Esophagus muscularis mucosa (tissue), 4 donors: ENCODE measurements around the gene SELENON. TPM values are rescaled to one million over a fixed set of nuclear protein-coding genes. Genes with fewer than 3 reads are reported as not detected.

Experiments used
- DNase-seq: peaks from one replicate; pipeline ENCODE4 v3.0.0-alpha.2; 2017; ENCODE audit errors: extremely low spot score
- H3K27ac ChIP-seq, 4 donors: fragments of 200-600 bp; sonication (generic); replicated peaks in 1 of 4; 1 replicate in 3 of 4; 2 replicates in 1 of 4; pipeline ENCODE4 v1.5.1; 2016 to 2019; ENCODE audit warnings: mild to moderate bottlenecking in 1 of 4
- H3K27me3 ChIP-seq, 4 donors: fragments of 200-600 bp; sonication (generic); one replicate each; pipeline versions ENCODE4 v1.5.1 to v1.6.0; 2016 to 2019
- H3K36me3 ChIP-seq, 4 donors: fragments of 200-600 bp; sonication (generic); one replicate each; pipeline ENCODE4 v1.5.1; 2016 to 2019
- H3K4me1 ChIP-seq, 4 donors: fragments of 200-600 bp; sonication (generic); one replicate each; pipeline ENCODE4 v1.5.1; 2016 to 2019
- H3K4me3 ChIP-seq, 4 donors: fragments of 200-600 bp; sonication (generic); 1 replicate in 2 of 4; 2 replicates in 2 of 4; pipeline ENCODE4 v1.5.1; 2016 to 2019; ENCODE audit warnings: mild to moderate bottlenecking in 4 of 4, moderate library complexity in 1 of 4
- H3K9me3 ChIP-seq, 4 donors: fragments of 200-600 bp; sonication (generic); 1 replicate in 3 of 4; 2 replicates in 1 of 4; pipeline ENCODE4 v1.5.1; 2016 to 2019
- EP300 ChIP-seq: sonication (generic); formaldehyde crosslinking; IDR thresholded peaks from one replicate; pipeline ENCODE4 v1.6.1; 2017; ENCODE audit warnings: antibody characterized with exemption
- POLR2A ChIP-seq: fragments of 450-650 bp; IDR thresholded peaks from one replicate; pipeline ENCODE4 v1.6.1; 2017; ENCODE audit warnings: antibody characterized with exemption, moderate library complexity, mild to moderate bottlenecking, low read depth
- POLR2AphosphoS5 ChIP-seq, 2 donors: sonication (generic); formaldehyde crosslinking; IDR thresholded peaks; one replicate each; pipeline ENCODE4 v1.6.1; 2017; ENCODE audit warnings: antibody characterized with exemption in 2 of 2
- WGBS: methylation state at CpG from one replicate; pipeline ENCODE4 v1.1.5; 2018; 5-methylcytosine and 5-hydroxymethylcytosine counted together
- intact Hi-C: fragments of 100-400 bp; cut with DNase I; formaldehyde crosslinking; loops from one replicate; pipeline ENCODE4 v1.15.1; 2023
- total RNA-seq, 4 donors: library from RNA; depleted of rRNA; stranded (reverse); fragments of >200 nt; gene quantifications; one replicate each; pipeline versions ENCODE4 v1.1.0 to v1.2.1, GENCODE V29; 2016
- TF ChIP-seq, protein P1 (sequence below), 3 experiments: fragments of 200-600 bp in 2 of 3; fragments of 450-650 bp in 1 of 3; sonication (generic) in 2 of 3; IDR thresholded peaks; one replicate each; pipeline ENCODE4 v1.5.1; 2017 to 2019; ENCODE audit warnings: antibody characterized with exemption in 3 of 3, mild to moderate bottlenecking in 2 of 3, moderate library complexity in 1 of 3

SELENON gene
- total RNA-seq, 4 donors from 2014 or later: 35.3 to 75.1 (median 50.5) TPM

- Histone ChIP-seq H3K36me3 (no peaks in the 10 kb centered on the region), H3K4me1 (peaks cover 0 to 4% (median 0%) of the 10 kb centered on the region in 4 donors), H3K4me3 (no peak overlapping the region), H3K9me3 (no peaks in the 10 kb centered on the region), H3K27ac (no peak overlapping the region), H3K27me3 (no peaks in the 10 kb centered on the region)
- TF ChIP-seq, protein P1, sequence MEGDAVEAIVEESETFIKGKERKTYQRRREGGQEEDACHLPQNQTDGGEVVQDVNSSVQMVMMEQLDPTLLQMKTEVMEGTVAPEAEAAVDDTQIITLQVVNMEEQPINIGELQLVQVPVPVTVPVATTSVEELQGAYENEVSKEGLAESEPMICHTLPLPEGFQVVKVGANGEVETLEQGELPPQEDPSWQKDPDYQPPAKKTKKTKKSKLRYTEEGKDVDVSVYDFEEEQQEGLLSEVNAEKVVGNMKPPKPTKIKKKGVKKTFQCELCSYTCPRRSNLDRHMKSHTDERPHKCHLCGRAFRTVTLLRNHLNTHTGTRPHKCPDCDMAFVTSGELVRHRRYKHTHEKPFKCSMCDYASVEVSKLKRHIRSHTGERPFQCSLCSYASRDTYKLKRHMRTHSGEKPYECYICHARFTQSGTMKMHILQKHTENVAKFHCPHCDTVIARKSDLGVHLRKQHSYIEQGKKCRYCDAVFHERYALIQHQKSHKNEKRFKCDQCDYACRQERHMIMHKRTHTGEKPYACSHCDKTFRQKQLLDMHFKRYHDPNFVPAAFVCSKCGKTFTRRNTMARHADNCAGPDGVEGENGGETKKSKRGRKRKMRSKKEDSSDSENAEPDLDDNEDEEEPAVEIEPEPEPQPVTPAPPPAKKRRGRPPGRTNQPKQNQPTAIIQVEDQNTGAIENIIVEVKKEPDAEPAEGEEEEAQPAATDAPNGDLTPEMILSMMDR (IDR thresholded peaks at IDR 0.05): no peak
- TF ChIP-seq POLR2A (no peak), POLR2AphosphoS5 (IDR thresholded peaks at IDR 0.05) (no peak), EP300 (no peak)
- WGBS: 91% methylated on average over 3 of the region's 3 CpGs
- DNase-seq: no peak
- intact Hi-C loops: no loop called here
These were observed 43.5 kb downstream of the SELENON start for GRCh38 chr1:25843483-25843882.

- 91% methylated on average over 3 of the region's 3 CpGs for WGBS
- Histone ChIP-seq H3K27ac (no peak overlapping the region), H3K9me3 (no peaks in the 10 kb centered on the region), H3K4me1 (peaks cover 0 to 4% (median 0%) of the 10 kb centered on the region in 4 donors), H3K27me3 (no peaks in the 10 kb centered on the region), H3K36me3 (no peaks in the 10 kb centered on the region), H3K4me3 (no peak overlapping the region)
- intact Hi-C loops: no loop called here
- no peak for DNase-seq
- no peak for TF ChIP-seq POLR2A
- TF ChIP-seq EP300: no peak
- no peak for TF ChIP-seq POLR2AphosphoS5 (IDR thresholded peaks at IDR 0.05)
- TF ChIP-seq, protein P1 (IDR thresholded peaks at IDR 0.05): no peak
These were observed 44.7 kb downstream of the SELENON start for GRCh38 chr1:25844536-25845337.

DNA sequence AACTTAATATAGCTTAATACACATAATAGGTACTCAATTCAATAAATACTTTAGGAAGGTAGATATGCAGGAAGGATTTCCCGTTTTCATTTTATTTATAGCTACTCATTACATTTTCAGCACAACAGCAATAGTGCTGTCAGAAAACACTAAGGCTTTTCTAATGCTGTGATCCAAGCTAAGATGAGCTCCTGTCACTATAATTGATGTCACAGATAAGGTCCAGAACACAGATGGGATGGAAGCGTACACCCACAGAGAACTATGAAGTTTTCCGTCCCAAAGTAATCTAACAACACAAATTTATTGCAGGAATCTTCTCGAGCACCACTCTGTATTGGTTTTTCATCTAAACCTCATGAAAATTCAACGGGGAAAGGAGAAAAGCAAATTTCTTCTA, 45.7 kb downstream of the SELENON start:
- H3K4me1 ChIP-seq: peaks cover 0 to 4% (median 0%) of the 10 kb centered on the region in 4 donors
- intact Hi-C loops: no loop called here
- H3K9me3 ChIP-seq: no peaks in the 10 kb centered on the region
- TF ChIP-seq, protein P1 (IDR thresholded peaks at IDR 0.05): no peak
- TF ChIP-seq POLR2A: no peak
- no peak for TF ChIP-seq POLR2AphosphoS5 (IDR thresholded peaks at IDR 0.05)
- no peak for TF ChIP-seq EP300
- 86% methylated on average over 5 of the region's 5 CpGs for WGBS
- H3K36me3 ChIP-seq: no peaks in the 10 kb centered on the region
- H3K4me3 ChIP-seq: no peak overlapping the region
- no peaks in the 10 kb centered on the region for H3K27me3 ChIP-seq
- no peak for DNase-seq
- no peak overlapping the region for H3K27ac ChIP-seq

DNA sequence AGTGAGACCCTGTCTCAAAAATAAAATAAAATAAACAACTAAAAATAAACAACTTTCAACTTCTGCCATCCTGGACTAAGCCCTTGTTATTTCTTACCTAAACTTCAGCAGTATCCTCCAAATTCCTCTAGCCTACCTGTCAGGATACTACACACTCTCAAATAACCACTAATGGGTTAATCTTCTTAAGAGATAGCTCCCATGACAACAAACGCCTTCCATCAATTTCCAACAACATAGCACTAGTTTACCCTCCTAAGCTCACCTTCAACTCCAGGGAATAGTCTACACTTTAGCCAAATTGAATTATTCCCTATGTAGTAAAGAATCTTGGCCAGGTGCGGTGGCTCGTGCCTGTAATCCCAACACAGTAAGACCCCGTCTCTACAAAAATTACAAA, 47.9 kb downstream of the SELENON start:
- WGBS: 69% methylated on average over 4 of the region's 4 CpGs
- Histone ChIP-seq H3K36me3 (no peaks in the 10 kb centered on the region), H3K27me3 (no peaks in the 10 kb centered on the region), H3K9me3 (no peaks in the 10 kb centered on the region), H3K27ac (no peak overlapping the region), H3K4me1 (no peaks in the 10 kb centered on the region), H3K4me3 (no peak overlapping the region)
- intact Hi-C loops: no loop called here
- DNase-seq: no peak
- no peak for TF ChIP-seq POLR2AphosphoS5 (IDR thresholded peaks at IDR 0.05)
- no peak for TF ChIP-seq POLR2A
- TF ChIP-seq, protein P1 (IDR thresholded peaks at IDR 0.05): no peak
- TF ChIP-seq EP300: no peak
